Activated CD8-positive, alpha-beta memory T cell treated with anti-CD3 and anti-CD28 coated beads, Interleukin-2, amount 50 U/mL, for 1 hour (primary cell): Measurements from ENCODE around the gene YWHAG.
"Not testable (repeated sequence)": the region's sequence is repeated elsewhere in the genome, so short reads cannot be mapped to it uniquely, and the experiment has no call there.

Experiments
- DNase-seq: peaks from one replicate; pipeline ENCODE4 v3.0.0-alpha.2; 2020; ENCODE audit errors: extremely low read depth

The YWHAG gene

DNA sequence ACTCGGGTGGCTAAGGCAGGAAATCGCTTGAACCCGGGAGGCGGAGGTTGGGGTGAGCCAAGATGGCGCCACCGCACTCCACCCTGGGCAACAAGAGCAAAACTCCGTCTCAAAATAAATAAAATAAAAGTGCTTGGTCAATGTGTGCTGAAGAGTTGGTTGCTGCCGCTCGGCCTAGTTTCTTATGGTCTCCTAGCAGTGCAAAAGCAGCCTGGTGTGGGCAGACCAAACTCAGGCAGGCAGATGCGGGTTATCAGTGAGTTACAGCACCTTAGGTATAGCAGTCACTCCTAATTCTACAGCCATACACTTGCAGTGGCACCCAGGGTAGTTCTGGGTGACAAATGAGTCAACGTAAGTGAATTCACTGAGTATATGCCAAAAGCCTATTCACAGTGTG is 33.7 kb downstream of the YWHAG start:
- no peak for DNase-seq

- DNase-seq, result no peak
Observed at GRCh38 chr7:76318488-76319353, 40.1 kb downstream of the YWHAG start.

GRCh38 chr7:76317782-76318487 is 40.9 kb downstream of the YWHAG start:
- DNase-seq, result peak; percentile 87

DNA sequence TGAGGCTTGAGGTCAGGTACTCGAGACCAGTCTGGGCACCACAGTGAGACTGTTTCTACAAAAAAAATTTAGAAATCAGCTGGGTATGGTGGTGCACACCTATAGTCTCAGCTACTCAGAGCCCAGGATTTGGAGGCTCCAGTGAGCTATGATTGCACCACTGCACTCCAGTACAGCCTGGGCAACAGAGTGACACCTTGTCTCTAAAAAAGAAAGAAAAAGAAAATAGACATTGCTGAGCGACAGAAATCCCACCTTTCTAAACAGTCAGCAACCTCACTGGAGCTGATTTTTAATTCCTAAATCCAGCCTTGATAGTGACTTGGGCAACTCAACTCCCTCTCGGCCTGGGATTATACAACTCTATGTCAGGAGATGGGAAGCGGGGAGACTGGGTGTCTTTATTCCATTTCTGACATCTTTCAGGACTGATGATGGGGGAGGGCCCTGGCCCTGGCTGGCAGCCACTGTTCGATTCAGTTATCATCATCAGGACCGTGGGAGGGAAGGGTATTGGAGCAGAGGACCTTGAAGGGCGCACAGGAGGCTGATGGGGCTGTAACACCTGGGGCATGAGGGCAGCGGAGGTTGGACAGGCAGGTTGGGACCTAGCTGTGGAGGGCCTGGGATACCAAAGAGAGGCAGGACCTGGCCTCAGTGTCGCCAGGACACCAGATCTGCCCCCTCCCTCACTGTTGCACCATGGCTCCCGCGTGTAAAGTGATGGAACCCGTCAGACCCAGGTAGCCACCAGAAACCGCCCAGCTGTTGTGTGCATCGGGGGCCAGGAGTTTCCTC is 41.6 kb downstream of the YWHAG start:
- no peak for DNase-seq

GRCh38 chr7:76315364-76315763 is 43.4 kb downstream of the YWHAG start:
- no peak for DNase-seq

GRCh38 chr7:76314740-76315139 is 44.1 kb downstream of the YWHAG start:
- DNase-seq, result not testable (repeated sequence)

- DNase-seq, result peak; percentile 80
Observed at GRCh38 chr7:76314042-76314721, 44.6 kb downstream of the YWHAG start.

GRCh38 chr7:76311838-76312237 is 47.0 kb downstream of the YWHAG start:
- not testable (repeated sequence) for DNase-seq

DNA sequence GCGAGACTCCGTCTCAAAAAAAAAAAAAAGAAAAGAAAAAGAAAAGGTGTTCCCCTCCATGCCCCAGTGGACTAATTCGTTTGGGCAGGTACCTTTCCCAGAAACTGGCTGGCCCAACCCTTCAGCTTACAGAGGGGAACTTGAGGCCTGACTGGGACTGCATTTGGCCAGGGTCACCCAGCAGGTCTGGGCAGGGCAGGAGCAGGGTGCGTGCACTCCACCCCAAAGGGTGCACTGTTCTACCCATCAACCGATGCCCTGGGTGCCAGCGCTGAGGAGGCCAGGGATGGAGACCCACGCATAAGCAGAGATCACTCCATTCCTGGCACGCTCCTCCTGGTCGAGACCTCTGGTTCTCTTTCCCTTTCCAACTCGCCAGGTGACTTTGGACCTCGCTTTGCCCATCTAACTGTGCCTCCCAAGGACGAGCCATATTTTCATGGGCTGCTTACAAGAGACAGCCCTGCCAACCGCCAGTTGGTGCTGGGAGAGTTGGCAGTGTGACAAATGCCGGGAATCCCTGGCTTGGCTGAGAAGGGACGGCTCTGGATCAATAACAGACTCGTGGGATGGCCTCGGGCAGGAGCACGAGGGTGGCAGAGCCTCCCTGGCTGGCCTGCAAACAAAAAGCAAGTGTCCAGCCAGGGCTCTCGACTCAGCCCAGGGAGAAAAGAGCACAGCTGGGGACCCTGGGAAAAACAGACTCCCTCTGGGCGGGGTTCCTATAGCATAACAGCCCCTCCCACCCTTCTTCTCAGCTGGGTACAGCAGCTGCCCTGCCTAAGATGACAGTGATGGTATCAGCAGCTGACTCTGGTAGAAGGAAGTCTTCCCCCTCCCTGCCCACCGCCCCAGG is 48.5 kb downstream of the YWHAG start:
- no peak for DNase-seq

DNA sequence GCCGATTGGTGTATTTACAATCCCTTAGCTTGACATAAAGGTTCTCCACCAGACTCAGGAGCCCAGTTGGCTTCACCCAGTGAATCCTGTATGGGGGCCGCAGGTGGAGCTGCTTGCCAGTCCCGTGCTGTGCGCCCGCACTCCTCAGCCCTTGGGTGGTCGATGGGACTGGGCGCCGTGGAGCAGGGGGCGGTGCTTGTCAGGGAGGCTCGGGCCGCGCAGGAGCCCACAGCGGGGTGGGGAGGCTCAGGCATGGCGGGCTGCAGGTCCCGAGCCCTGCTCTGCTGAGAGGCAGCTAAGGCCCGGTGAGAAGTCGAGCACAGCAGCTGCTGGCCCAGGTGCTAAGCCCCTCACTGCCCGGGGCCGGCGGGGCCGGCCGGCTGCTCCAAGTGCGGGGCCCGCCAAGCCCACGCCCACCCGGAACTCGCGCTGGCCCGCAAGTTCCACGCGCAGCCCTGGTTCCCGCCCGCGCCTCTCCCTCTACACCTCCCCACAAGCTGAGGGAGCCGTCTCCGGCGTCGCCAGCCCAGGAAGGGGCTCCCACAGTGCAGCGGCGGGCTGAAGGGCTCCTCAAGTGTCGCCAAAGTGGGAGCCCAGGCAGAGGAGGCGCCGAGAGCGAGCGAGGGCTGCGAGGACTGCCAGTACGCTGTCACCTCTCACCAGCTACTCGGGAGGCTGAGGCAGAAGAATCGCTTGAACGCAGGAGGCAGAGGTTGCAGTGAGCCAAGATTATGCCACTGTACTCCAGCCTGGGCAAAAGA is 49.3 kb downstream of the YWHAG start:
- not testable (repeated sequence) for DNase-seq

DNA sequence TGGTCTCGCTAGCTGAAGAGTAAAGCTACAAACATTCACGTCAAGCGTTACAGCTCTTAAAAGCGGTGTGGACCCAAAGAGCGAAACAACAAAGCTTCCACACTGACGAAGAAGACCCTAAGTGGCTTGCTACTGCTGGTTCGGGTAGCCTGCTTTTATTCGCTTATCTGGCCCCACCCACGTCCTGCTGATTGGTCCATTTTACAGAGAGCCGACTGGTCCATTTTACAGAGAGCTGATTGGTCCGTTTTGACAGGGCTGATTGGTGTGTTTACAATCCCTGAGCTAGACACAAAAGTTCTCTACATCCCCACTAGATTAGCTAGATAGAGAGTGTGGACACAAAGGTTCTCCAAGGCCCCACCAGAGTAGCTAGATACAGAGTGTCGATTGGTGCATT is 49.9 kb downstream of the YWHAG start:
- not testable (repeated sequence) for DNase-seq

DNA sequence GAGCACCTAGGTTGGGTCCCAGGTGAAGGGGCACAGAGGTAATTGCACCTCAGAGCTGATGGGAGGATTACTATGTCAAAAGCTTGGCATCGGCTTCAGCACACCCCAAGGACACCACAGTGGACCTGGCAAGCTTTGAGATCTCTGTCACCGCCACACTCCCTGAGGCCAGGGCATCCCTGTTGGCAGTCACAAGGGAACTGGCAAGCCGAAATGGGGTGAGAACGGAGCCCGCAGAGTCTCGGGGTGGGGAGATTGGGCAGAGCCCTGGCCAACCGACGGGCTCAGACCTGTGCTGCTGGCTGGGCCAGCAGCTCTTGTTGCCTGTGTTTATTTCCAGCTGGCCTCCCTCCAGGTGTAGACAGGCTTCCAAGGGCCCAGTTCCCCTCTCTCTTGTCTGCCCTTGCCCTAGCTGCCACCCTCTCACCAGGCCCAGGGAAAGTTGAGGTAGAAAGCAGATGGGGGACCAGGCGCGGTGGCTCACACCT is 53.9 kb downstream of the YWHAG start:
- DNase-seq, result no peak

- peak; percentile 54 for DNase-seq
Observed at GRCh38 chr7:76303202-76304147, 55.3 kb downstream of the YWHAG start.

DNA sequence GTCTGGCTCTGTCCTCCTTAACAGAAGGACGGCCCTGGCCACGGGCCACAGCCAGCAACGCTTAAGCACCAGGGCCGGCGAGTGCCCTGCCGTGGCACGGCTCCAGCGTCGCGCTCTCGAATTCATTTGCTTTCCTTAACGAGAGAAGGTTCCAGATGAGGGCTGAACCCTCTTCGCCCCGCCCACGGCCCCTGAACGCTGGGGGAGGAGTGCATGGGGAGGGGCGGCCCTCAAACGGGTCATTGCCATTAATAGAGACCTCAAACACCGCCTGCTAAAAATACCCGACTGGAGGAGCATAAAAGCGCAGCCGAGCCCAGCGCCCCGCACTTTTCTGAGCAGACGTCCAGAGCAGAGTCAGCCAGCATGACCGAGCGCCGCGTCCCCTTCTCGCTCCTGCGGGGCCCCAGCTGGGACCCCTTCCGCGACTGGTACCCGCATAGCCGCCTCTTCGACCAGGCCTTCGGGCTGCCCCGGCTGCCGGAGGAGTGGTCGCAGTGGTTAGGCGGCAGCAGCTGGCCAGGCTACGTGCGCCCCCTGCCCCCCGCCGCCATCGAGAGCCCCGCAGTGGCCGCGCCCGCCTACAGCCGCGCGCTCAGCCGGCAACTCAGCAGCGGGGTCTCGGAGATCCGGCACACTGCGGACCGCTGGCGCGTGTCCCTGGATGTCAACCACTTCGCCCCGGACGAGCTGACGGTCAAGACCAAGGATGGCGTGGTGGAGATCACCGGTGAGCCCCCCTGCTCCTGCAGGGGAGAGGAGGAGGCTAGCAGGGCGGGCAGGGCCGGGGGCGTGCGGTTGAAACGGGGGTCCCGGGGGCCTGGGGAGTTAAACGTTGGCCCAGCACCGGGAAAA is 56.2 kb downstream of the YWHAG start, which contains the start of gene HSPB1:
HSPB1 (plus strand) TSS at position 327 of the 855 bp plus-strand sequence; CDS start at position 367, 40 bp downstream.
- DNase-seq, result no peak

- DNase-seq, result no peak
Observed at GRCh38 chr7:76301000-76301399, 57.8 kb downstream of the YWHAG start.

GRCh38 chr7:76300166-76300731 is 58.5 kb downstream of the YWHAG start:
- DNase-seq, result no peak
